Colonic mucosa (tissue), 4 donors: ENCODE data around the gene SCUBE2. TPM values are rescaled to one million over a fixed set of nuclear protein-coding genes. Genes with fewer than 3 reads are reported as not detected.

Experiments used
- DNase-seq: peaks from one replicate; pipeline ENCODE4 v3.0.0-alpha.2; 2020
- H3K27ac ChIP-seq: fragments of 200-600 bp; one replicate; pipeline ENCODE4 v1.8.0; 2021
- H3K27me3 ChIP-seq: fragments of 200-600 bp; one replicate; pipeline ENCODE4 v1.8.0; 2021
- H3K36me3 ChIP-seq: fragments of 200-600 bp; one replicate; pipeline ENCODE4 v1.8.0; 2021
- H3K4me1 ChIP-seq: fragments of 200-600 bp; one replicate; pipeline ENCODE4 v1.8.0; 2021; ENCODE audit warnings: mild to moderate bottlenecking
- H3K4me3 ChIP-seq: fragments of 200-600 bp; one replicate; pipeline ENCODE4 v1.8.0; 2021
- H3K9ac ChIP-seq, 2 donors: one replicate each; pipeline ENCODE4 v1.7.0; 2013; ENCODE audit warnings: control low read depth in 2 of 2, low read depth in 2 of 2, low read length in 2 of 2
- H3K9me3 ChIP-seq: fragments of 200-600 bp; one replicate; pipeline ENCODE4 v1.8.0; 2021
- CTCF ChIP-seq: fragments of 200-600 bp; IDR thresholded peaks from one replicate; pipeline ENCODE4 v1.8.0; 2022; ENCODE audit warnings: antibody characterized with exemption, mild to moderate bottlenecking
- intact Hi-C: fragments of 100-400 bp; cut with DNase I; formaldehyde crosslinking; loops from one replicate; pipeline ENCODE4 v1.14.1; 2022
- microRNA-seq: library from miRNA; unstranded; fragments of <30 nt; microRNA quantifications from one replicate; pipeline ENCODE4, GENCODE V29; 2019
- total RNA-seq, 2 donors: library from RNA; stranded (reverse); fragmentation: NEBNext Ultra II Directional in 1 of 2; extraction: Animal tissue kit (Norgen Biotek cat#: 25700) in 1 of 2; gene quantifications; one replicate each; pipeline ENCODE4 v1.2.1, GENCODE V29; 2021
- donor health status: healthy.
- donor health status: DM: no; HTN: no; CAD: no.
- donor health status: DM: no; HTN: no; CAD: no.

The SCUBE2 gene
- total RNA-seq, 2 donors from 2014 or later: 2.5 to 7.5 TPM

- H3K9ac ChIP-seq: no peak overlapping the region
- no peak overlapping the region for H3K27ac ChIP-seq
- H3K36me3 ChIP-seq: no peaks in the 10 kb centered on the region
- H3K27me3 ChIP-seq: no peaks in the 10 kb centered on the region
- intact Hi-C loops: no loop called here
- H3K4me3 ChIP-seq: no peak overlapping the region
- H3K9me3 ChIP-seq: no peaks in the 10 kb centered on the region
- TF ChIP-seq CTCF: no peak
- no peak for DNase-seq
- H3K4me1 ChIP-seq: no peaks in the 10 kb centered on the region
Measured at GRCh38 chr11:8971196-8971923, 120.0 kb downstream of the SCUBE2 start.

Small RNA genes within 50 kb of the gene (microRNA-seq; reads per million reads assigned to microRNA genes)
- gene MIR5691: not detected

Other genes with a start within 250 kb of the SCUBE2 start
- 10 to 100 TPM; 16.7 to 22.3 TPM for gene AKIP1, start 180.4 kb downstream of the SCUBE2 start, total RNA-seq
- not detected for gene C11orf16, start 158.7 kb downstream of the SCUBE2 start, total RNA-seq
- gene ASCL3, start 148.6 kb downstream of the SCUBE2 start, total RNA-seq: not detected
- 10 to 100 TPM; 55.3 to 69.3 TPM for gene TMEM9B, start 127.2 kb downstream of the SCUBE2 start, total RNA-seq
- gene NRIP3, start 87.6 kb downstream of the SCUBE2 start, total RNA-seq: under 1 TPM; 0.20 to 0.42 TPM
- gene DENND5A, start 173.8 kb upstream of the SCUBE2 start, total RNA-seq: 10 to 100 TPM in 1 of 2 donors, 1 to 10 TPM in 1; 7.0 to 24.8 TPM
- gene TMEM41B, start 223.0 kb upstream of the SCUBE2 start, total RNA-seq: 10 to 100 TPM; 41.7 to 64.5 TPM